ENCODE results near the gene MMP11.

DNA sequence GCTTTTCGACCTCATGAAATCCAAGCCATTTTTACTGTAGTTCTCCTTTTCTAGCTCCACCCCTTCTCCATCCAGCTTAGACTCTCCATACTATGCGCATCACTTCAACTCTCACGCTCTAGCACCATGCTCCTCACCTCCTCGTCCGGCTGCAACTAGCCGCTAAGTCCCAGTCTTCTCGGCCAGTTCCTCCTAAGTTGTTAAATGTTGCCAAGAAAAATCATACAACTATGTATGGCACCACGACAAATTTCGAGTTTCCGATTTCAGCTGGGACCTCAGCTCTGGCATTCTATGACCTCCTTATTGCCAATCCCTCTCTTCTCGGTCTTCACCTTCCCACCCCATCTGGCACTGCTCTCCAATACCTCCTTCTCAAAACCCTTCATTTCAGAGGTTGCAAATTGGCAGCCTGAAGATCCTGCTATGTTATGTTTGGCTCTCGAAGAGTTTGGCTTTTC lies 22.8 kb upstream of the MMP11 start:
- TF ChIP-seq, protein P1, sequence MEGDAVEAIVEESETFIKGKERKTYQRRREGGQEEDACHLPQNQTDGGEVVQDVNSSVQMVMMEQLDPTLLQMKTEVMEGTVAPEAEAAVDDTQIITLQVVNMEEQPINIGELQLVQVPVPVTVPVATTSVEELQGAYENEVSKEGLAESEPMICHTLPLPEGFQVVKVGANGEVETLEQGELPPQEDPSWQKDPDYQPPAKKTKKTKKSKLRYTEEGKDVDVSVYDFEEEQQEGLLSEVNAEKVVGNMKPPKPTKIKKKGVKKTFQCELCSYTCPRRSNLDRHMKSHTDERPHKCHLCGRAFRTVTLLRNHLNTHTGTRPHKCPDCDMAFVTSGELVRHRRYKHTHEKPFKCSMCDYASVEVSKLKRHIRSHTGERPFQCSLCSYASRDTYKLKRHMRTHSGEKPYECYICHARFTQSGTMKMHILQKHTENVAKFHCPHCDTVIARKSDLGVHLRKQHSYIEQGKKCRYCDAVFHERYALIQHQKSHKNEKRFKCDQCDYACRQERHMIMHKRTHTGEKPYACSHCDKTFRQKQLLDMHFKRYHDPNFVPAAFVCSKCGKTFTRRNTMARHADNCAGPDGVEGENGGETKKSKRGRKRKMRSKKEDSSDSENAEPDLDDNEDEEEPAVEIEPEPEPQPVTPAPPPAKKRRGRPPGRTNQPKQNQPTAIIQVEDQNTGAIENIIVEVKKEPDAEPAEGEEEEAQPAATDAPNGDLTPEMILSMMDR (IDR thresholded peaks at IDR 0.05 in 2 of 3, conservative IDR thresholded peaks at IDR 0.05 in 1 of 3; ENCODE audit: borderline replicate concordance in 1 of 3, insufficient read depth in 1 of 3, low read depth in 2 of 3, low read length in 2 of 3) = no peak
- TF ChIP-seq EZH2phosphoT487 (IDR thresholded peaks at IDR 0.05; ENCODE audit: borderline replicate concordance) = no peak
- TF ChIP-seq EZH2 (IDR thresholded peaks at IDR 0.05) = no peak
- TF ChIP-seq POLR2A (IDR thresholded peaks at IDR 0.05; ENCODE audit: borderline replicate concordance, extremely low read depth, insufficient read depth, insufficient read length) = no peak
- no peak for TF ChIP-seq ZFX (IDR thresholded peaks at IDR 0.05)
- no peak for TF ChIP-seq POLR2AphosphoS5 (IDR thresholded peaks at IDR 0.05; ENCODE audit: low read depth, low read length)
- TF ChIP-seq ZNF274 (IDR thresholded peaks at IDR 0.05; ENCODE audit: low read depth, low read length) = no peak
- TF ChIP-seq TCF7L2 (IDR thresholded peaks at IDR 0.05; ENCODE audit: borderline replicate concordance, extremely low read depth, insufficient read depth, insufficient read length) = no peak
- TF ChIP-seq RAD21 (IDR thresholded peaks at IDR 0.05; ENCODE audit: low read depth) = no peak
- no peak for TF ChIP-seq SIN3A (IDR thresholded peaks at IDR 0.05; ENCODE audit: low read depth)
- TF ChIP-seq, protein P2, sequence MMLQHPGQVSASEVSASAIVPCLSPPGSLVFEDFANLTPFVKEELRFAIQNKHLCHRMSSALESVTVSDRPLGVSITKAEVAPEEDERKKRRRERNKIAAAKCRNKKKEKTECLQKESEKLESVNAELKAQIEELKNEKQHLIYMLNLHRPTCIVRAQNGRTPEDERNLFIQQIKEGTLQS (IDR thresholded peaks at IDR 0.05) = no peak
- no peak for TF ChIP-seq JUND (IDR thresholded peaks at IDR 0.05)
- no peak for TF ChIP-seq SP1 (IDR thresholded peaks at IDR 0.05; ENCODE audit: low read depth)

Measured in HCT116 (cell line).